AG09309 (cell line): Measurements from ENCODE around the gene CDK2AP2.

Experiments used
- DNase-seq: peaks from one replicate; pipeline ENCODE4 v3.0.0-alpha.2; 2010; ENCODE audit warnings: low read depth
- H3K4me3 ChIP-seq: 2 replicates; pipeline ENCODE4 v1.5.1; 2011; ENCODE audit warnings: mild to moderate bottlenecking, low read depth, low read length, moderate library complexity; ENCODE audit not compliant: control insufficient read depth
- CTCF ChIP-seq: IDR thresholded peaks from 2 replicates; pipeline ENCODE4 v1.5.1; 2011; ENCODE audit warnings: mild to moderate bottlenecking, low read depth, low read length, inconsistent platforms; ENCODE audit not compliant: insufficient read depth, control insufficient read depth; ENCODE audit errors: missing control alignments

Gene CDK2AP2

GRCh38 chr11:67544616-67545242 lies 36.8 kb upstream of the CDK2AP2 start:
- no peak overlapping the region for H3K4me3 ChIP-seq
- no peak for DNase-seq
- TF ChIP-seq CTCF = no peak

GRCh38 chr11:67543585-67543984 lies 35.6 kb upstream of the CDK2AP2 start:
- no peak for DNase-seq
- no peak for TF ChIP-seq CTCF
- H3K4me3 ChIP-seq = no peak overlapping the region

- no peak for TF ChIP-seq CTCF
- H3K4me3 ChIP-seq = no peak overlapping the region
- DNase-seq = no peak
Measured at GRCh38 chr11:67542971-67543370, 35.0 kb upstream of the CDK2AP2 start.

GRCh38 chr11:67542169-67542568 lies 34.2 kb upstream of the CDK2AP2 start:
- no peak for DNase-seq
- H3K4me3 ChIP-seq = no peak overlapping the region
- no peak for TF ChIP-seq CTCF

GRCh38 chr11:67541198-67541597 lies 33.2 kb upstream of the CDK2AP2 start:
- H3K4me3 ChIP-seq = no peak overlapping the region
- no peak for DNase-seq
- TF ChIP-seq CTCF = no peak

- no peak for DNase-seq
- H3K4me3 ChIP-seq = no peak overlapping the region
- no peak for TF ChIP-seq CTCF
Measured at GRCh38 chr11:67539550-67539949, 31.6 kb upstream of the CDK2AP2 start.
